Keratinocyte (primary cell): ENCODE data around the gene STEAP3.

Source experiments
- CTCF ChIP-seq, 3 experiments: IDR thresholded peaks in 1 of 3; conservative IDR thresholded peaks in 1 of 3; optimal IDR thresholded peaks in 1 of 3; 2 replicates in 2 of 3; 3 replicates in 1 of 3; pipeline versions ENCODE3 to v1.5.1; 2011; ENCODE audit warnings: low read length in 3 of 3, mild to moderate bottlenecking in 3 of 3, moderate library complexity in 2 of 3, control low read depth in 1 of 3, inconsistent platforms in 1 of 3; ENCODE audit not compliant: insufficient read depth in 2 of 3; ENCODE audit errors: extremely low read depth in 1 of 3
- EZH2 ChIP-seq: IDR thresholded peaks from one replicate; pipeline ENCODE4 v1.6.1; 2012; ENCODE audit warnings: inconsistent platforms, mild to moderate bottlenecking, low read length, moderate library complexity

- TF ChIP-seq CTCF (optimal IDR thresholded peaks at IDR 0.05 in 1 of 3, IDR thresholded peaks at IDR 0.05 in 1 of 3, conservative IDR thresholded peaks at IDR 0.05 in 1 of 3; ENCODE audit: extremely low read depth in 1 of 3, insufficient read depth in 2 of 3, low read length in 3 of 3) (no peak), EZH2 (no peak)
Measured at GRCh38 chr2:119196301-119197125, 27.1 kb upstream of the STEAP3 start.
